NCI-H2107 (cell line): ENCODE results near the gene GCLM.
"Not testable (repeated sequence)": the region's sequence is repeated elsewhere in the genome, so short reads cannot be mapped to it uniquely, and the experiment has no call there.

Experiments used
- DNase-seq: peaks from one replicate; lab custom pipeline; 2025; lab: John Stamatoyannopoulos, UW

The GCLM gene

GRCh38 chr1:93909146-93910050 is at the start of gene GCLM:
TSS of gene GCLM (minus strand) at chr1:93909430. CDS start at chr1:93909163, 267 bp downstream.
- DNase-seq, result peak; percentile 89

- no peak for DNase-seq
Observed at GRCh38 chr1:93958726-93959100, 49.5 kb upstream of the GCLM start.

GRCh38 chr1:93958032-93958725 is 48.9 kb upstream of the GCLM start:
- no peak for DNase-seq

GRCh38 chr1:93955765-93956164 is 46.5 kb upstream of the GCLM start:
- DNase-seq, result no peak

- not testable (repeated sequence) for DNase-seq
Observed at GRCh38 chr1:93947002-93947686, 37.9 kb upstream of the GCLM start.

GRCh38 chr1:93938461-93939145 is 29.4 kb upstream of the GCLM start:
- no peak for DNase-seq

- no peak for DNase-seq
Observed at GRCh38 chr1:93937997-93938396, 28.8 kb upstream of the GCLM start.

GRCh38 chr1:93925206-93925605 is 16.0 kb upstream of the GCLM start:
- DNase-seq, result no peak

GRCh38 chr1:93919780-93920179 is 10.6 kb upstream of the GCLM start:
- no peak for DNase-seq

GRCh38 chr1:93917302-93917701 is 8.1 kb upstream of the GCLM start:
- DNase-seq, result no peak

- DNase-seq, result not testable (repeated sequence)
Observed at GRCh38 chr1:93910880-93911279, 1.6 kb upstream of the GCLM start.

- DNase-seq, result no peak
Observed at GRCh38 chr1:93910305-93910704, 1.1 kb upstream of the GCLM start.

GRCh38 chr1:93908394-93909145 is 660 bp downstream of the GCLM start:
- DNase-seq, result no peak

- DNase-seq, result peak; percentile 24
Observed at GRCh38 chr1:93907718-93908117, 1.5 kb downstream of the GCLM start.

GRCh38 chr1:93906480-93906879 is 2.8 kb downstream of the GCLM start:
- no peak for DNase-seq

- no peak for DNase-seq
Observed at GRCh38 chr1:93905734-93906133, 3.5 kb downstream of the GCLM start.

- DNase-seq, result no peak
Observed at GRCh38 chr1:93905051-93905450, 4.2 kb downstream of the GCLM start.

- no peak for DNase-seq
Observed at GRCh38 chr1:93904228-93904627, 5.0 kb downstream of the GCLM start.

GRCh38 chr1:93900723-93901504 is 8.3 kb downstream of the GCLM start:
- no peak for DNase-seq

GRCh38 chr1:93899543-93900207 is 9.6 kb downstream of the GCLM start:
- no peak for DNase-seq
